Amniotic stem cell (primary cell): Measurements from ENCODE around the gene ERCC2.
"Not testable (repeated sequence)": the region's sequence is repeated elsewhere in the genome, so short reads cannot be mapped to it uniquely, and the experiment has no call there.

ENCODE experiments used
- DNase-seq: peaks from one replicate; lab custom pipeline; 2025; lab: John Stamatoyannopoulos, UW

ERCC2 gene

GRCh38 chr19:45370410-45371204 is at the start of gene ERCC2:
Gene ERCC2, minus strand, starts transcription at chr19:45370573. Its CDS starts 33 bp downstream, at chr19:45370540.
- DNase-seq, result peak; percentile 98

- DNase-seq, result no peak
These were observed 49.5 kb upstream of the ERCC2 start for GRCh38 chr19:45419895-45420294.

DNA sequence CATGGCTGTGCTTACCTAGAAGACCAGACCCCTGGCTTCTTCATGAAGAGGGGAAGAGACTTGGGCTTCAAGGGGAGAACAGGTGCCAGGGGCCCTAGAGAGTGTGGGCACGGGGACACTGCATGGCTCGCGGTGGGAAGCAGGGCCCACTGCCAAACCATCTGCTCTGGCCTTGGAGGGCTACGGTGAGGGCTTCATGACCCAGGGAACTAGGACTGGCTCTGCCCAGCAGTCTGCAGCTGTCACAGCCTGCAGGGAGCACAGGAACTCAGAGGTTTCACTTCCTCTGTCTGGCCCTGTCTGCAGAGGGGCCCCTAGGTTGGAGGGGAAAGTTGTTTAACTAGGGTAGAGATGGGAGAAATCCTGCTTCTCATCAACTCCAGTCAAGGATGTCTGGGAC is 49.0 kb upstream of the ERCC2 start:
- DNase-seq, result no peak

GRCh38 chr19:45418802-45419201 is 48.4 kb upstream of the ERCC2 start:
- no peak for DNase-seq

DNA sequence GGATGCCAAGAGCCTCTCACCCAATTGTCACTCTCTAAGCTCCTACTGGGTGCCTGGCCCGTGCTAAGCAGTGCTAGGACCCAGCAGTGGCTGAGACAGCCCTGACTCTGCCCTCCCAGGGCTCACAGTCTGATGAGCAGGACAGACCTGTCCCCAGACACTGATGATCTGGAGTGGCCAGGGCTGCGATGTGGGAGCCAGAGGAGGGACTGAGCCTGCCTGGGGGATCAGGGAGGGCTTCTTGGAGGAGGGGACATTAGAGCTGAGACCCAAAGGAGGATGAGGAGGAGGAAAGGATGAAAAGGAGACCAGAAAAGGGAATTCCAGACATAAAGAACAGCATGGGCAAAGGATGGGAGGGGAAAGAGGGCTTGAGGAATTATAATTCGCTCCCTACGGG is 46.8 kb upstream of the ERCC2 start:
- DNase-seq, result no peak

DNA sequence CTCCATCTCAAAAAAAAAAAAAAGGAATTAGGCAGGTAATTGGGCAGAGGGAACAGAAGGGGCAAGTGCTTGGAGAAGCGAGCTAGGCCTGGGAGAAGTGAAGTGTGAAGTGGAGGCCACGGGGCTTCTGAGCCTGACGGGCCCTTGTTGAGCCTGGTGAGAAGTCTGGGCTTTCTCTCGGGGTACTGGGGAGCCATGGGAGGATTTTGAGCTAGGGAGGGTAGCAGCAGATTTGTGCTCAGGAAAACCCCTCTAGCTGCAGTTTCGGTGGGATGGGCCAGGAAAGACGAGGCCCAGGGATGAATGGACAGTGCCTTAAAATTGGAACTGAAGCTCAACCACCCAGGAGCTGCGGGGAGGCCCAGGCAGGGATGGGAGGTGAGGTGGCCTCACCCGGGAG is 44.1 kb upstream of the ERCC2 start:
- DNase-seq, result no peak

DNA sequence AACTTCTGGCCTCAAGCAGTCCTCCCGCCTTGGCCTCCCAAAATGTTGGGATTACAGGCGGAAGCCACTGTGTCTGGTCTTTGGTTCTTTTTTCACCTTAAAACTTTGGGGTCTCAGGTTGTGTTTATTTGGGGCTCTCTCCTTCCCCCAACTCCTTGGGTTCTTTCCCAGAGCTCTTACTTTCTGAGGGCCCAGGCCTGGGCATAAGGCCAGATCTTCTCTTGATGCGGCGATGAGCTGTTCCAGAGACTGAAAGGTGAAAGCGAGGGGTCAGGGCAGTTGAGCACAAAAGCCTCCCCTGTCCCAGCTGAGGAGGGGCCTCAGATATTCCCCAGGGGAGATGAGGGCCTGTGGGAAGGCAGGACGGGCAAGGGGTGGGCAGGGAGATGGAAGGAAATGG is 43.1 kb upstream of the ERCC2 start:
- DNase-seq, result no peak

- not testable (repeated sequence) for DNase-seq
These were observed 40.0 kb upstream of the ERCC2 start for GRCh38 chr19:45410330-45410729.

GRCh38 chr19:45409557-45409920 is 39.2 kb upstream of the ERCC2 start:
- DNase-seq, result no peak

GRCh38 chr19:45408830-45409556 is 38.6 kb upstream of the ERCC2 start:
- no peak for DNase-seq

- DNase-seq, result no peak
These were observed 37.7 kb upstream of the ERCC2 start for GRCh38 chr19:45408121-45408520.

- not testable (repeated sequence) for DNase-seq
These were observed 37.2 kb upstream of the ERCC2 start for GRCh38 chr19:45407585-45407984.

GRCh38 chr19:45407091-45407375 is 36.7 kb upstream of the ERCC2 start:
- no peak for DNase-seq

DNA sequence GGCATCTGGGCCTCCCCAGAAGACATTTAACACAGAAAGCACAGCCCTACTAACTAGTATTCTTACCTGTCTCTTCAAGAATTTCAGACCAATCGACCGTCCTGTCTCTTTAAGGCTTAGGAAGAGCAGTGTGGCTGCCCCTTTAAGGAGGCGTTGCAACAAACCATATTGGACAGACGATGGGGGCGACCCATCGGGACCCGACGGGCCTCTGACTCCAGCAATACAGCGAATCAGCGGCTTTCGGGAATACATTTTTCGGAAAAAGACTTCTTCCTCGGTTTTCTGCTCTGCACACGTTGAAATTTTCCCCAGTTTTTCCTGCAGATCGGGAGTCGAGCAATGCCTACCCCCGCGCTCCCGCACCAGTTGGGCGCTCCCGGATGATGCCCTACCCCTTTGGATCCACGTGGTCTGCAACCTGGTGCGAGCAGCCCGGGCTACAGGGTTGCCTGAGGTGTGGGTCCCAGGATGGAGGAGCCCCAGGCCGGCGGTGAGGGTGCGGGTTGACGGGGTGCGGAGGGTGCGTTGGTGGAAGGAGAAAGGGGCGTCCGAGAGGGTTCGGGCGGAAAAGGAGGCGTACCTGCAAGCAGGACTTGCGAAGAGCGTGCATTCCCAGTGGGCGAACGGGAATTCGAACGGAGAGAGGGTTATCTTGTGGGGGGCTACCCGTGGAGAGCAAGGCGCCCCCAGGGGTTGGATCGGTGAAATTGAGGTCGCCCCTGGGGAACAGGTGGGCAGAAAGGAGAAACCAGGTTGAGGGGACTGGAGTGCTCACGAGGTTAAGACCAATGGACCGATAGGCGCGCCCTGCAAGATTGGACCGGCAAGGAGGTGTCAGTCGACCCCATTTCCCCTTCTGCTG is 36.1 kb upstream of the ERCC2 start, which contains the start of gene POLR1G:
POLR1G (plus strand) TSS at position 419 of the 865 bp plus-strand sequence; CDS start at position 472, 53 bp downstream.
- DNase-seq, result peak; percentile 65

DNA sequence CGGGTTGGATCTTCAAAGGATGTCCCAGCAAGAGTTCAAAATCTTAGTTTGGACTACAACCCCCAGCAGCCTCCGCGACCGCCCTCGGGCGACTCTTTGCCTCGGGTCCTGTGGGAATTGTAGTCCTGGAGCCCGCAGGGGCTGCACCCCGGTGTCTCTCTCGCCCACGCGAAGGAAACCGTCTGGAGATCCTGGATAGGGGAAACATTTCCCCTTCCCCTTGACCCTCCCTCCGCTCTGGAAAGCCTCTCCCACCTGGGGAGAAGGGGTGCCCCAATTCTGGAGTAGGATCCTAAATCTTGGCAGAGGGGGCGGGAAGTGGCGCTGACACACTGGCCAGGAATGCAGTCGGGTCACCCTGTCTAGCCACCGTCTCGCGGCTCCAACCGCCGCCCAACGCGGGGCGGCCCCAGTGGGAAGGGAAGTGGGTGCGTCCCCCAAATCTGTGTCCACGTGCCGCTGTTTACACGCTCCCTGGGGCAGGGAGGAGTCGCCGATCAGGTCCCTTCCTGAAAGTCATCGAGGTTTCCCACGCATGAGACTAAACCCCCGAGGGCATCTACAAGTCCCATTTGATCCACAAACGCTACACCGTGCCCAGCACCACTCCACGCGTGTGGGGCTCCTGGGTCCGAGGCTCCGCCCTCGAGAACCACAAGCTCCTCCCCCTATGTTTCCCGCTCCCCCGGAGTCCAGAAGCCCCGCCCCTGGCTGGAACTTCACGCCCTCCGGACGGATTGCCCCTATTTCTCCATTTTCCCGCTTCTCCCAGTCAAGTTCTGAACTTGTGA is 35.3 kb upstream of the ERCC2 start:
- DNase-seq, result peak; percentile 64

DNA sequence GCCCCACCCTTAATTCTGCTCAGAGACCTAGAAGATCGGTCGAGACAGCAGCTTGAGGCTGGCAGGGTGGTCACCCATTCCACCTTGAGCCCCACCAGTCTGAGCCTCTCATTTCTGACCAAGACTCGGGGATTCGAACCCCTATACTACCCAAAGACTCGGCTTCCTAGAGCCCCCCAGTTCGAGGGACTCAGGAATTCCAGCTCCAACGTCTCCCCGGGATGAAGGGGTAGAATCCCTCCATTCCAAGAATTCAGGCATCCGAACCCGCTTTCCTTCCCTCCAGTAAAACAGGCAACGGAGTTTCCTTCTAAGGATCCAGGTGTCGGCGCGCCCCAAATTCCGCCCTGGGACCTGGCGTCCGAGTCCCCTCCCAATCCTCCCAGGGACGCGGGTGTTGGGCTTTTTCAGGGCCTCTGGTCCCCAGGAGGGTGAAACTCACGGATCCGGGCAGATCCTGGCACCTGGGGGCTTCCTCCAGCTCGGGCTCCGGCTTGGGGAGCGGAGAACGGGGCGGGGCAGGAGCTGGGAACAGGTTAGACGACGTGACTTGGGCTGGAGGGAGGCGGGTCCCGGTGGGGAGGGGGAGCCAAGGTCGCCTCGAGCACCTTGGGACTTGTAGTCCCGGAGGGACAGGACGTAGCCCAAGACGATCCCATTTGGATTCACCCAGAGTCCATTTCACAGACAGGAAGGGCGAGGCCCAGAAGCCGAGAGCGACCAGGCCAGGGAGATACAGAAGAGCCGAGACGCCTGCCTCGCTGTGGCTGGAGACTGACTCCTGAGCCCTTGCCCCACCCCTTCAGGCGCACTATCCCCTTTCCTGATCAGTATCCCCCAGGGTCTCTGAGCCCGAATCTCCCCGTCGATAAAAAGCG is 34.4 kb upstream of the ERCC2 start, which contains the start of gene PPP1R13L:
PPP1R13L (minus strand) TSS at position 513 of the 878 bp plus-strand sequence. CDS start 6,751 bp downstream, outside the sequence.
- no peak for DNase-seq

GRCh38 chr19:45403781-45404556 is 33.6 kb upstream of the ERCC2 start:
- DNase-seq, result no peak

- DNase-seq, result no peak
These were observed 32.9 kb upstream of the ERCC2 start for GRCh38 chr19:45403272-45403671.

GRCh38 chr19:45402298-45403061 is 32.1 kb upstream of the ERCC2 start:
- no peak for DNase-seq
